Ishikawa (cell line): Measurements from ENCODE around the gene DDIT4.
A peak's percentile ranks its signal among the peaks of the same experiment; 100 is the strongest.

Source experiments
- CEBPB ChIP-seq: IDR thresholded peaks from 2 replicates; pipeline ENCODE4 v1.6.1; 2012
- CREB1 ChIP-seq: IDR thresholded peaks from 2 replicates; pipeline ENCODE4 v1.6.1; 2012; ENCODE audit warnings: low read depth
- EGR1 ChIP-seq: IDR thresholded peaks from 2 replicates; pipeline ENCODE4 v1.6.1; 2012
- EP300 ChIP-seq: IDR thresholded peaks from 2 replicates; pipeline ENCODE4 v1.6.1; 2012; ENCODE audit warnings: borderline replicate concordance
- FOXM1 ChIP-seq: IDR thresholded peaks from 2 replicates; pipeline ENCODE4 v1.6.1; 2012; ENCODE audit warnings: low read depth, borderline replicate concordance
- NFIC ChIP-seq: IDR thresholded peaks from 2 replicates; pipeline ENCODE4 v1.6.1; 2012
- RAD21 ChIP-seq: IDR thresholded peaks from 2 replicates; pipeline ENCODE4 v1.6.1; 2012; ENCODE audit warnings: low read depth
- TAF1 ChIP-seq: IDR thresholded peaks from 2 replicates; pipeline ENCODE4 v1.6.1; 2012; ENCODE audit warnings: low read depth, mild to moderate bottlenecking
- TCF12 ChIP-seq: IDR thresholded peaks from 2 replicates; pipeline ENCODE4 v1.6.1; 2012; ENCODE audit warnings: low read depth
- TEAD4 ChIP-seq: IDR thresholded peaks from 2 replicates; pipeline ENCODE4 v1.6.1; 2012
- YY1 ChIP-seq: IDR thresholded peaks from 2 replicates; pipeline ENCODE4 v1.6.1; 2012; ENCODE audit warnings: low read depth
- ZBTB7A ChIP-seq: IDR thresholded peaks from 2 replicates; pipeline ENCODE4 v1.6.1; 2012; ENCODE audit warnings: low read depth
- TF ChIP-seq, protein P1 (sequence below): IDR thresholded peaks from 2 replicates; pipeline ENCODE4 v1.6.1; 2012
- TF ChIP-seq, protein P2 (sequence below): IDR thresholded peaks from 2 replicates; pipeline ENCODE4 v1.6.1; 2012
- TF ChIP-seq, protein P3 (sequence below): IDR thresholded peaks from 2 replicates; pipeline ENCODE4 v1.6.1; 2012; ENCODE audit warnings: low read depth, mild to moderate bottlenecking

DDIT4 gene, protein sequence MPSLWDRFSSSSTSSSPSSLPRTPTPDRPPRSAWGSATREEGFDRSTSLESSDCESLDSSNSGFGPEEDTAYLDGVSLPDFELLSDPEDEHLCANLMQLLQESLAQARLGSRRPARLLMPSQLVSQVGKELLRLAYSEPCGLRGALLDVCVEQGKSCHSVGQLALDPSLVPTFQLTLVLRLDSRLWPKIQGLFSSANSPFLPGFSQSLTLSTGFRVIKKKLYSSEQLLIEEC

DNA sequence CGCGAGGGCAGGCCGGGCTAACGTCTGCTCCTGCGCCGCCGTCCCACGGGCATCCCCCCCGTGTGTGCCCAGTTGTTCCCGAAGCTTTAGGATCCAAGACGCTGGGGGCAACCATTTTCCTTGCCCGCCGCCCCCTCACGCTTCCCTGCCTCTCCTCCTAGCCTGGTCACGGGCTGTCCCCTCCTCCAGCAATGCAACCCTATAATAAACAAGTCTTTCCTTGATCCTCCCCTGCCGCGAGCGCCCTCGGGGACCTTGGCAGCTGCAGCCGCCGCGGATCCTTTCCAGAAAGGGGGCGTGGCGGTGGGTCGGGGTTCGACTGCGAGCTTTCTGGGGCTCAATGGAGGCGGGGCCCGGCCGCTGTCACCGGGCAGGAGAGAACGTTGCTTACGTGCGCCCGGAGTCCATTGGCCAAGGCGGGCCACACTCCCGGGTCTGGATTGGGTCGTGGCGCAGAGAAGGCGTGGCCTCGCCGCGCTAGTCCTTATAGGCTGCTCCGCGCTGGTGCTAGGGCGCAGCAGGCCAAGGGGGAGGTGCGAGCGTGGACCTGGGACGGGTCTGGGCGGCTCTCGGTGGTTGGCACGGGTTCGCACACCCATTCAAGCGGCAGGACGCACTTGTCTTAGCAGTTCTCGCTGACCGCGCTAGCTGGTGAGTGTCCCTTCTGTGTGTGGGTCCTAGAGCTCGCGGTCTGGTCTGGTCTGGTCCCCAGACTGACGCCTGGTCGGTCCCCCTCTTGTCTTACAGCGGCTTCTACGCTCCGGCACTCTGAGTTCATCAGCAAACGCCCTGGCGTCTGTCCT, at the start of gene DDIT4:
TSS of gene DDIT4 (plus strand) at position 515 of the 803 bp plus-strand sequence. CDS start 293 bp downstream, outside the sequence.
- TF ChIP-seq, protein P1, sequence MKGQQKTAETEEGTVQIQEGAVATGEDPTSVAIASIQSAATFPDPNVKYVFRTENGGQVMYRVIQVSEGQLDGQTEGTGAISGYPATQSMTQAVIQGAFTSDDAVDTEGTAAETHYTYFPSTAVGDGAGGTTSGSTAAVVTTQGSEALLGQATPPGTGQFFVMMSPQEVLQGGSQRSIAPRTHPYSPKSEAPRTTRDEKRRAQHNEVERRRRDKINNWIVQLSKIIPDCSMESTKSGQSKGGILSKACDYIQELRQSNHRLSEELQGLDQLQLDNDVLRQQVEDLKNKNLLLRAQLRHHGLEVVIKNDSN: peak; percentile 59
- TF ChIP-seq CEBPB (peak; percentile 61; the same call in 1 of the 2 replicates), YY1 (peak; percentile 74; the same call in 1 of the 2 replicates), TCF12 (peak; percentile 98), EP300 (peak; percentile 97), TEAD4 (peak; percentile 78; the same call in 1 of the 2 replicates), ZBTB7A (peak; percentile 94), FOXM1 (peak; percentile 88), CREB1 (no peak), RAD21 (peak; percentile 30; the same call in 1 of the 2 replicates), EGR1 (peak; percentile 85), NFIC (peak; percentile 99), TAF1 (peak; percentile 78)
- TF ChIP-seq, protein P2, sequence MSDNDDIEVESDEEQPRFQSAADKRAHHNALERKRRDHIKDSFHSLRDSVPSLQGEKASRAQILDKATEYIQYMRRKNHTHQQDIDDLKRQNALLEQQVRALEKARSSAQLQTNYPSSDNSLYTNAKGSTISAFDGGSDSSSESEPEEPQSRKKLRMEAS: peak; percentile 65
- TF ChIP-seq, protein P3, sequence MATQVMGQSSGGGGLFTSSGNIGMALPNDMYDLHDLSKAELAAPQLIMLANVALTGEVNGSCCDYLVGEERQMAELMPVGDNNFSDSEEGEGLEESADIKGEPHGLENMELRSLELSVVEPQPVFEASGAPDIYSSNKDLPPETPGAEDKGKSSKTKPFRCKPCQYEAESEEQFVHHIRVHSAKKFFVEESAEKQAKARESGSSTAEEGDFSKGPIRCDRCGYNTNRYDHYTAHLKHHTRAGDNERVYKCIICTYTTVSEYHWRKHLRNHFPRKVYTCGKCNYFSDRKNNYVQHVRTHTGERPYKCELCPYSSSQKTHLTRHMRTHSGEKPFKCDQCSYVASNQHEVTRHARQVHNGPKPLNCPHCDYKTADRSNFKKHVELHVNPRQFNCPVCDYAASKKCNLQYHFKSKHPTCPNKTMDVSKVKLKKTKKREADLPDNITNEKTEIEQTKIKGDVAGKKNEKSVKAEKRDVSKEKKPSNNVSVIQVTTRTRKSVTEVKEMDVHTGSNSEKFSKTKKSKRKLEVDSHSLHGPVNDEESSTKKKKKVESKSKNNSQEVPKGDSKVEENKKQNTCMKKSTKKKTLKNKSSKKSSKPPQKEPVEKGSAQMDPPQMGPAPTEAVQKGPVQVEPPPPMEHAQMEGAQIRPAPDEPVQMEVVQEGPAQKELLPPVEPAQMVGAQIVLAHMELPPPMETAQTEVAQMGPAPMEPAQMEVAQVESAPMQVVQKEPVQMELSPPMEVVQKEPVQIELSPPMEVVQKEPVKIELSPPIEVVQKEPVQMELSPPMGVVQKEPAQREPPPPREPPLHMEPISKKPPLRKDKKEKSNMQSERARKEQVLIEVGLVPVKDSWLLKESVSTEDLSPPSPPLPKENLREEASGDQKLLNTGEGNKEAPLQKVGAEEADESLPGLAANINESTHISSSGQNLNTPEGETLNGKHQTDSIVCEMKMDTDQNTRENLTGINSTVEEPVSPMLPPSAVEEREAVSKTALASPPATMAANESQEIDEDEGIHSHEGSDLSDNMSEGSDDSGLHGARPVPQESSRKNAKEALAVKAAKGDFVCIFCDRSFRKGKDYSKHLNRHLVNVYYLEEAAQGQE: no peak

DNA sequence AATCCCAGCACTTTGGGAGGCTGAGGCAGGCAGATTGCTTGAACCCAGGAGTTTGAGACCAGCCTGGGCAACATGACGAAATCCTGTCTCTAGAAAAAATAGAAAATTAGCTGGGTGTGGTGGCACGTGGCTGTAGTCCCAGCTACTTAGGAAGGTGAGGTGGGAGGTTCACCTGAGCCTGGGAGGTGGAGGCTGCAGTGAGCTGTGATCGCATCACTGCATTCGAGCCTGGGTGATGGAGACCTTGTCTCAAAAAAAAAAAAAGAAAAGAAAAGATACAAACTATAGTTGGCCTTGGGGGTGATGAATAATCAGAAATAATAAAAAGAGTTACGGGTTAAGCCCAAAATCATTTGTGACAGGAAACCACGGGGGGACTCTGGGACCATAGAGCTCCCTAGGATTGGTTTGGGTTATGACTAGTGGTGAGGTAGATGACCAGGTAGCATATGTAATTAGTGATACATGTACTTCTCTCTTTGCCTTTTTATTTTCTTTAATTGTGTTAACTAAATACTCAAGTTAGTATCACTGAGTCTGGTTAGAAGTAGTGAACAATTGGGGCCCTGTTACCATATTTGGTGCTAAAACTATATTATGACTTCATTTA, 47.2 kb upstream of the DDIT4 start:
- TF ChIP-seq CEBPB (no peak), EP300 (no peak), TCF12 (no peak)
- TF ChIP-seq, protein P2: no peak
- TF ChIP-seq, protein P1: no peak

DNA sequence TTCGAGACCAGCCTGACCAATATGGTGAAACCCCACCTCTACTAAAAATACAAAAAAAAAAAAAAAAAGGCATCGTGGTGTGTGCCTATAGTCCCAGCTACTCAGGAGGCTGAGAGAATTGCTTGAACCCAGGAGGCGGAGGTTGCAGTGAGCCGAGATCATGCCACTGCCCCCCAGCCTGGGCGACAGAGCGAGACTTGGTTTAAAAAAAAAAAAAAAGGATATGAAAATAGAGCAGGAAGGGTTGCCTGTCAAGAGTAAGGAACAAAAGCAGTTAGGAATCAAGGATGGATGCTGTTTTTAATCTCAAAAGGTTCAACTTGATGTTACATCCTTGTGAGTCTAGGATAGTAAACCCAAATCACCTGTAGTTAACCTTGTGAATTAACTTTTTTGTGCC, 45.9 kb upstream of the DDIT4 start:
- TF ChIP-seq ZBTB7A: no peak

DNA sequence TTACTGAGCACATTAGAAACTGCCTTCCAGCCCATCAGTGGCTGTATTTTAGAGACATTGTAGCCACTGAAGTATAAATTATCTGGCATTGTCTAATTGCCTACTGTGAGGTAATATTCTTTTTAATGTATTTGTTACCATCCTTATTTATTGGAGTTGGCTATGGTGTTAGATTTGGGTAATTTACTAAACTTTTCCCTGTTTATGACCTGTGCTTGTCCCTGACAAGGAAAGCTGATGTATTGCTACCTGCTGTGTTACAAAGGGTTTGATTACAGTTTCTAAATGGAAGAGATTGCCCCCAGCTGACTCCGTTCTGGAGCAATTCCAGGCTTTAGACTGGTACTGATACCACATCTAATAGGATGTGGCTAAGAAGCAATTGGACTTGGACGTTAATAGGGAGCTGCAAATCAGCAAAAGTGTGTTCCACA, 45.4 kb upstream of the DDIT4 start:
- peak; percentile 33; the same call in 1 of the 2 replicates for TF ChIP-seq EP300
- peak; percentile 90 for TF ChIP-seq NFIC
- no peak for TF ChIP-seq EGR1
- peak; percentile 7; the same call in 1 of the 2 replicates for TF ChIP-seq TEAD4

DNA sequence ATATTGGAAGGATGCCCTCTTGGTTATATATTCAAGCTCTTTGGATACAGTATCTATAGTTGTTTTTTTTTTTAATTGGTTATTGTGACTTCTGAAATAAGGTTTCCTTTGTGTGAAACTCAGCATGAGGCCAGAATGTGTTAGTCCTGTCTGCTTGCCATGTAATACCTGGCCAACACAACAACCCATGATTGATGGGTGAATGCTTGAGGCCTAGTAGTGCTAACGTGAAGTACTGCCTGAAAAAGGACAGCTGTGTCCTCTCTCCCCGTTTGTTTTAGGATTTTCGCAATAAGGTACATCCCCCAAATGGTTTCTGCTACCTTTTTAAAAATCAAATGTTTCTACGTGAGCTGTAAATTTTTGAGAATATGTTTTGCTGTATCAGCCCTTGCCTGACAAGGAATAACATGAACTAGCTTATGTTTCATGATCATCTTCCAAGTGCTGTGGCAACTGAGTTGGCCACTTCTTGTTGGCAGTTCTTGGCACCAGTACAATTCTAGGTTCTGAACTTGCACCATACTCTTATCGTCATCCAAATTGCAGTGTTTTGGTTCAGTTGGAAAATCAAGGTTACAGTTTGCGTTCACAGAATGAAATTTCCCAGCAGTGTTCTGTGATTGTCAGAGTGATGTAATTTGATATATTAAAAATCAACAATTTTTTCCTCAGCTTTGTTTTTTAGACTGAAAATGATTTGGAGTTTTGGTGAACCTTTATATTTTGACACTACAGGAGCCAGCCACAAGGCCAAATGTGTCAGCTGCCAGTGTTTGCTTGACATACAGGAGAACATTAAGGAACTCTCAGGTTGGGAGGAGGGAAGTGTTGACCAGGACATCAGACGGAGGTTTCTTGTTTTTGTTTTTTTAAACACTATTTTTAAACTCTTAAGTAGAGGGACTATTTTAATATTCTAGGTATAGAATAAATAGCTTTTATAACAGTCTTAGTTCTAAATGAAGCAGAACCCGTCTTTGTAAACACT, 44.2 kb upstream of the DDIT4 start:
- no peak for TF ChIP-seq TAF1
- peak; percentile 38; the same call in 1 of the 2 replicates for TF ChIP-seq CEBPB

DNA sequence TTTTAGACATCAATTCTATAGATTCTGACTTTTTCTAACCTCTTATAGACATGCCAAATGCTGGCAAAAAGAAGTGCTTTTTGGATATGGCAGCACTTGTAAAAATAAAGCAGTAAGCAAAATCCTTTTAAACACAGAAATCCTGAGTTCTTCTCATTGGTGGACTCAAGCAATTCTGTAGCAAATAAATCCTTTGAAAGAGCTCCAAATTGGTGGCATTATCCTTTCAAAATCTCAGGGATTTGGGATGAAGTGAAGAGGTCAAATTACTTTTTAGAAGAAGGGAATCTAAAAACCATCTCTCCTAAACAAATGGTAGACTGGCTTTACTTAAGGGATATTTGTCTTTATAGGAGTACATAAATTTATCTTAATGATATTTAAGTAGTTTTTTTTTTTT, 40.1 kb upstream of the DDIT4 start:
- TF ChIP-seq, protein P3: no peak
- TF ChIP-seq EGR1: no peak
- TF ChIP-seq EP300: no peak
- TF ChIP-seq ZBTB7A: no peak
- TF ChIP-seq FOXM1: no peak
- no peak for TF ChIP-seq TEAD4
- TF ChIP-seq, protein P1: no peak
- TF ChIP-seq, protein P2: no peak
- TF ChIP-seq NFIC: no peak
- TF ChIP-seq CEBPB: no peak
- no peak for TF ChIP-seq CREB1
- TF ChIP-seq YY1: no peak
- no peak for TF ChIP-seq TCF12
- no peak for TF ChIP-seq RAD21
- TF ChIP-seq TAF1: no peak
